ENCODE data around the gene KIF18A.

GRCh38 chr11:28017816-28018215 lies 90.1 kb downstream of the KIF18A start:
- no peak for TF ChIP-seq CTCF (IDR thresholded peaks at IDR 0.05)
- no peak for TF ChIP-seq POLR2A (IDR thresholded peaks at IDR 0.05)
